Calu3 (cell line): Measurements from ENCODE around the gene MS4A12. TPM values are rescaled to one million over a fixed set of nuclear protein-coding genes. Genes with fewer than 3 reads are reported as not detected.
"Not testable (repeated sequence)": the region's sequence is repeated elsewhere in the genome, so short reads cannot be mapped to it uniquely, and the experiment has no call there.

Experiments
- BruUV-seq: library from RNA; stranded (reverse); fragments of 400-500 nt; replicated peaks from 2 replicates; lab custom pipeline; 2021; lab: Mats Ljungman, UMichigan
- CTCF ChIA-PET: fragments of 300-600 bp; sonication (Branson Sonifier 250); formaldehyde crosslinking; loops from one replicate; lab custom pipeline; 2022; ENCODE audit warnings: antibody characterized with exemption; lab: Charles Lee
- DNase-seq: peaks from one replicate; pipeline ENCODE4 v3.0.0; 2022
- H3K27ac Mint-ChIP-seq: one replicate; pipeline ENCODE4 v1.8.0; 2022; ENCODE audit warnings: mixed read lengths; ENCODE audit not compliant: unreplicated experiment
- H3K27me3 Mint-ChIP-seq: one replicate; pipeline ENCODE4 v1.8.0; 2022; ENCODE audit warnings: mixed read lengths; ENCODE audit not compliant: unreplicated experiment
- H3K36me3 Mint-ChIP-seq: one replicate; pipeline ENCODE4 v1.8.0; 2022; ENCODE audit warnings: mild to moderate bottlenecking, moderate library complexity, mixed read lengths; ENCODE audit not compliant: insufficient read depth, unreplicated experiment
- H3K4me1 Mint-ChIP-seq: one replicate; pipeline ENCODE4 v1.8.0; 2022; ENCODE audit warnings: mild to moderate bottlenecking, low read depth, mixed read lengths; ENCODE audit not compliant: unreplicated experiment
- H3K4me3 Mint-ChIP-seq: one replicate; pipeline ENCODE4 v1.8.0; 2022; ENCODE audit warnings: mild to moderate bottlenecking, low read depth, moderate library complexity, mixed read lengths; ENCODE audit not compliant: unreplicated experiment
- H3K9me3 Mint-ChIP-seq: one replicate; pipeline ENCODE4 v1.8.0; 2022; ENCODE audit warnings: low read depth, mixed read lengths; ENCODE audit not compliant: unreplicated experiment
- intact Hi-C: fragments of 100-400 bp; cut with micrococcal nuclease; formaldehyde crosslinking; loops from one replicate; pipeline ENCODE4 v1.10.0; 2022; ENCODE audit not compliant: unreplicated experiment
- total RNA-seq: library from RNA; stranded (reverse); gene quantifications from 2 replicates; pipeline ENCODE4 v1.2.3, GENCODE V29; 2022
- TF ChIP-seq, protein P1 (sequence below): fragments of 200-600 bp; IDR thresholded peaks from one replicate; pipeline ENCODE4 v1.8.0; 2022; ENCODE audit warnings: antibody characterized with exemption; ENCODE audit not compliant: unreplicated experiment

Gene MS4A12
- total RNA-seq, 1 experiment from 2014 or later: not detected

DNA sequence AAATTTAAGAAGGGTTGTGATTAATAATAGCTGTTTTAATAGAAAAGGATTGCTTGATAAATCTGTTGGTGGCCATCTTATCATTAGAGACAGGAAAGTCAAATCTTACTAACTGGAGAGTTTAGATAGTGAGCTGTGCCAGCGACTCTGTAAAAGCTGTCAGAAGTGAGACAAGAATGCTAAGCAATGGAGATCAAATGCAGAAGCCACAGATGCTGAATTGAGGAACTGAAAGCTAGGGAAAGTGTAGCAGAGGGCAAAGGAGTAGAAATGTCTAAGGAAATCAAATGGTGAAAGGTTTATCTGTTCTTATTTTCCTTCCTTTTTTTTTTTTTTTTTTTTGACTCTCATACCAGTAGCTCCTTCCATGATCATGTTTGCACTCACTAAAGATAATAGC is 36.4 kb downstream of the MS4A12 start:
- CTCF ChIA-PET: no interaction called here
- Mint-ChIP-seq H3K27ac (no peak overlapping the region), H3K4me1 (no peaks in the 10 kb centered on the region), H3K27me3 (no peaks in the 10 kb centered on the region), H3K9me3 (peaks cover 9% of the 10 kb centered on the region), H3K4me3 (no peak overlapping the region), H3K36me3 (no peaks in the 10 kb centered on the region)
- intact Hi-C loops: no loop called here
- TF ChIP-seq, protein P1, sequence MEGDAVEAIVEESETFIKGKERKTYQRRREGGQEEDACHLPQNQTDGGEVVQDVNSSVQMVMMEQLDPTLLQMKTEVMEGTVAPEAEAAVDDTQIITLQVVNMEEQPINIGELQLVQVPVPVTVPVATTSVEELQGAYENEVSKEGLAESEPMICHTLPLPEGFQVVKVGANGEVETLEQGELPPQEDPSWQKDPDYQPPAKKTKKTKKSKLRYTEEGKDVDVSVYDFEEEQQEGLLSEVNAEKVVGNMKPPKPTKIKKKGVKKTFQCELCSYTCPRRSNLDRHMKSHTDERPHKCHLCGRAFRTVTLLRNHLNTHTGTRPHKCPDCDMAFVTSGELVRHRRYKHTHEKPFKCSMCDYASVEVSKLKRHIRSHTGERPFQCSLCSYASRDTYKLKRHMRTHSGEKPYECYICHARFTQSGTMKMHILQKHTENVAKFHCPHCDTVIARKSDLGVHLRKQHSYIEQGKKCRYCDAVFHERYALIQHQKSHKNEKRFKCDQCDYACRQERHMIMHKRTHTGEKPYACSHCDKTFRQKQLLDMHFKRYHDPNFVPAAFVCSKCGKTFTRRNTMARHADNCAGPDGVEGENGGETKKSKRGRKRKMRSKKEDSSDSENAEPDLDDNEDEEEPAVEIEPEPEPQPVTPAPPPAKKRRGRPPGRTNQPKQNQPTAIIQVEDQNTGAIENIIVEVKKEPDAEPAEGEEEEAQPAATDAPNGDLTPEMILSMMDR: no peak
- no peak for DNase-seq
- BruUV-seq: no TSS peak

DNA sequence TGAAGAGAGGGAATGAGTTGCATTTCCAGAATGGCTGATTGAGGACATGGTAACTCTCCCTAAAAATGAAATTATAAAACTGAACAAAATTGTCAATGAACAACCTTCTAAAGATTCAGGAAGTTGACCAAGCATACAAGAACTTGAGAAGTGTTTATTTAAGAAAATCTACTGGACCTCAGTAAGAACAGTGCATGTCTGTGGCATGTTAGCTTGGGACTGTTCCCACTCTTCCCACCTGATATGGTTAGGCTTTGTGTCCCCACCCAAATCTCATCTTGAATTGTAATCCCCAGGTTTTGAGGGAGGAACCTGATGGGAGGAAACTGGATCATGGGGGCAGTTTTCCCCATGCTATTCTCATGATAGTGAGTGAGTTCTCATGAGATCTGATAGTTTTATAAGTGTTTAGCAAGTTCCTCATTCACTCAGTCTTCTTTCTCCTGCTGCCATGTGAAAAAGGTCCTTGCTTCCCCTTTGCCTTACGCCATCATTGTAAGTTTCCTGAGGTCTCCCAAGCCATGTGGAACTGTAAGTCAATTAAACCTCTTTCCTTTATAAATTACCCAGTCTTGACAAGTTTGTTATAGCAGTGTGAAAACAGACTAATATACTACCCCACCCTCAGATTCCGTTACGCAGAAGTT is 38.0 kb downstream of the MS4A12 start:
- TF ChIP-seq, protein P1: no peak
- intact Hi-C loops: no loop called here
- H3K4me1 Mint-ChIP-seq: no peaks in the 10 kb centered on the region
- no peak overlapping the region for H3K4me3 Mint-ChIP-seq
- no peak for DNase-seq
- no TSS peak for BruUV-seq
- CTCF ChIA-PET: no interaction called here
- no peak overlapping the region for H3K27ac Mint-ChIP-seq
- H3K27me3 Mint-ChIP-seq: no peaks in the 10 kb centered on the region
- H3K9me3 Mint-ChIP-seq: peaks cover 9% of the 10 kb centered on the region
- H3K36me3 Mint-ChIP-seq: no peaks in the 10 kb centered on the region

DNA sequence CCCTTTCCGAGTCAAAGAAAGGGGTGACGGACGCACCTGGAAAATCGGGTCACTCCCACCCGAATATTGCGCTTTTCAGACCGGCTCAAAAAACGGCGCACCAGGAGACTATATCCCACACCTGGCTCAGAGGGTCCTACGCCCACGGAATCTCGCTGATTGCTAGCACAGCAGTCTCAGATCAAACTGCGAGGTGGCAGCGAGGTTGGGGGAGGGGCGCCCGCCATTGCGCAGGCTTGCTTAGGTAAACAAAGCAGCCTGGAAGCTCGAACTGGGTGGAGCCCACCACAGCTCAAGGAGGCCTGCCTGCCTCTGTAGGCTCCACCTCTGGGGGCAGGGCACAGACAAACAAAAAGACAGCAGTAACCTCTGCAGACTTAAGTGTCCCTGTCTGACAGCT is 39.8 kb downstream of the MS4A12 start:
- H3K9me3 Mint-ChIP-seq, H3K4me1 Mint-ChIP-seq, H3K4me3 Mint-ChIP-seq, H3K27ac Mint-ChIP-seq, CTCF ChIA-PET, H3K27me3 Mint-ChIP-seq, BruUV-seq, DNase-seq, intact Hi-C loops, H3K36me3 Mint-ChIP-seq: not testable (repeated sequence)

DNA sequence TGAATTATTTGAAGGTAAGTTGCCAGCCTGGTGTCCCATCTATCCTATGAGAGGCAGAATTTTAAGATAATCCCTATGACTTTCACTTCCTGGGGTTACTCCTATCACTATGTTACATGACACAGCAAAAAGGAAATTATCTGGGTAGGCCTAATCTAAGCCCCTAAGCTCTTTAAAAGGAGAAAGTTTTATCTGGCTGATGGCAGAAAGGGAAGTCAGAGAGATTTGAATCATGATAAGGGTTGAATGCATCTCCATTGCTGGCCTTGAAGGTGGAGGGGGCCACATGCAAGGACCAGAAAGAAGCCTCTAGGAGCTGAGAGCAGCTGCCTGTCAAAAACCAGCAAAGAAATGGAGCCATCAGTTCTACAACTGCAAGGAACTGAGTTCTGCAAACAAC is 46.0 kb downstream of the MS4A12 start:
- DNase-seq, H3K27me3 Mint-ChIP-seq, H3K9me3 Mint-ChIP-seq, H3K4me1 Mint-ChIP-seq, H3K27ac Mint-ChIP-seq, BruUV-seq, H3K4me3 Mint-ChIP-seq, H3K36me3 Mint-ChIP-seq, intact Hi-C loops: not testable (repeated sequence)
- CTCF ChIA-PET: interaction anchor here (0.7 kb wide), 1 partner anchor 123 kb away, joined by 5 read pairs; no protein-coding TSS in a partner anchor

DNA sequence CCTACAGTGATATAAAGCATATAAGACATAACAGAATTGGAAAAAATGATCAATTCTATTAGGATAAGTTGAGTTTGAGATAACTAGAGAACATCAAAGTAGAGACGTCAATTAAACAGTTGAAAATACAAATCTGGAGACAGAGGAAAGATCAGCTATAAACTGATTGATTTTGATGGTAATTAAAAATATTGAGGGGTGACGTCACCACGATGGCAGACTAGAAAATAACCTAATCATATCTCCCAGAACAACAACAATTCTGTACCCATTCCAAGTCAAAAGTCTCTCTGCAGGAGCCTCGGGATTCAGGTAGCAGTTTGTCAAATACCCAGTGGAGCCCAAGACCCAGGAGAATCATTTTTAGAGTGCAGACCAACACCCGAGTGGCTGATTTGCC is 51.5 kb downstream of the MS4A12 start:
- Mint-ChIP-seq H3K9me3 (peaks cover 5% of the 10 kb centered on the region), H3K27me3 (no peaks in the 10 kb centered on the region), H3K27ac (no peak overlapping the region), H3K4me3 (no peak overlapping the region), H3K4me1 (no peaks in the 10 kb centered on the region), H3K36me3 (no peaks in the 10 kb centered on the region)
- CTCF ChIA-PET: interaction anchor here (0.6 kb wide), 1 partner anchor 448 kb away, joined by 3 read pairs; no protein-coding TSS in a partner anchor
- TF ChIP-seq, protein P1: no peak
- intact Hi-C loops: no loop called here
- no TSS peak for BruUV-seq
- no peak for DNase-seq

Other genes starting within 250 kb of the MS4A12 start
- gene MS4A4E, start 249.6 kb upstream of the MS4A12 start, total RNA-seq: not detected in 2 replicates
- gene MS4A4A, start 212.1 kb upstream of the MS4A12 start, total RNA-seq: not detected in 2 replicates
- gene MS4A6E, start 165.5 kb upstream of the MS4A12 start, total RNA-seq: not detected in 2 replicates
- gene MS4A7, start 114.2 kb upstream of the MS4A12 start, total RNA-seq: not detected in 2 replicates
- gene MS4A14, start 96.3 kb upstream of the MS4A12 start, total RNA-seq: not detected in 2 replicates
- gene MS4A5, start 63.2 kb upstream of the MS4A12 start, total RNA-seq: not detected in 2 replicates
- gene MS4A1, start 36.9 kb upstream of the MS4A12 start, total RNA-seq: not detected in 2 replicates
- gene MS4A13, start 22.6 kb downstream of the MS4A12 start, total RNA-seq: not detected in 2 replicates
- gene MS4A8, start 206.8 kb downstream of the MS4A12 start, total RNA-seq: 0.57 and 3.5 TPM in 2 replicates
- gene MS4A18, start 231.9 kb downstream of the MS4A12 start, total RNA-seq: not detected in 2 replicates